PC-9 (cell line): ENCODE results near the gene ABTB2. TPM values are rescaled to one million over a fixed set of nuclear protein-coding genes. Genes with fewer than 3 reads are reported as not detected.

Experiments used
- BruUV-seq: library from RNA; stranded (reverse); fragments of 400-500 nt; replicated peaks from 2 replicates; lab custom pipeline; 2021; lab: Mats Ljungman, UMichigan
- CTCF ChIA-PET: fragments of 300-600 bp; sonication (Branson Sonifier 250); formaldehyde crosslinking; loops from one replicate; lab custom pipeline; 2022; ENCODE audit warnings: antibody characterized with exemption; lab: Charles Lee
- POLR2A ChIA-PET: fragments of 300-600 bp; sonication (Branson Sonifier 250); formaldehyde crosslinking; loops from one replicate; lab custom pipeline; 2022; ENCODE audit warnings: antibody characterized with exemption; ENCODE audit not compliant: unreplicated experiment; lab: Charles Lee
- DNase-seq, 2 experiments: peaks; one replicate each; pipeline versions ENCODE4 v3.0.0 to v3.0.0-alpha.2; 2015 to 2022; ENCODE audit warnings: mixed read lengths in 1 of 2
- H2AFZ ChIP-seq: fragments of 200-600 bp; sonication (generic); 2 replicates; pipeline ENCODE4 v1.8.1; 2017; ENCODE audit warnings: antibody characterized with exemption
- H3F3A ChIP-seq: fragments of 200-600 bp; sonication (generic); 2 replicates; pipeline ENCODE4 v1.8.1; 2017; ENCODE audit warnings: antibody characterized with exemption, mild to moderate bottlenecking, low read depth; ENCODE audit not compliant: insufficient read depth
- H3K27ac ChIP-seq: fragments of 200-600 bp; sonication (generic); 2 replicates; pipeline ENCODE4 v1.6.1; 2016; ENCODE audit warnings: mixed run types
- H3K27me3 ChIP-seq: fragments of 200-600 bp; sonication (generic); 2 replicates; pipeline ENCODE4 v1.6.1; 2016; ENCODE audit warnings: low read depth, mixed run types; ENCODE audit not compliant: insufficient read depth
- H3K36me3 ChIP-seq: fragments of 200-600 bp; sonication (generic); 2 replicates; pipeline ENCODE4 v1.6.1; 2016; ENCODE audit warnings: low read depth, mixed run types
- H3K4me1 ChIP-seq: fragments of 200-600 bp; sonication (generic); replicated peaks from 2 replicates; pipeline ENCODE4 v1.6.1; 2016; ENCODE audit warnings: mixed run types; ENCODE audit not compliant: insufficient read depth
- H3K4me2 ChIP-seq: fragments of 200-600 bp; sonication (generic); 2 replicates; pipeline ENCODE4 v1.6.1; 2017; ENCODE audit warnings: mixed run types
- H3K4me3 ChIP-seq: fragments of 200-600 bp; sonication (generic); 2 replicates; pipeline ENCODE4 v1.6.1; 2016; ENCODE audit warnings: mixed run types
- H3K79me2 ChIP-seq: fragments of 200-600 bp; sonication (generic); 2 replicates; pipeline ENCODE4 v1.6.1; 2017; ENCODE audit warnings: low read depth, mixed run types
- H3K9me2 ChIP-seq: fragments of 200-600 bp; sonication (generic); 2 replicates; pipeline ENCODE4 v1.8.1; 2017; ENCODE audit warnings: mild to moderate bottlenecking; ENCODE audit not compliant: insufficient read depth
- H3K9me3 ChIP-seq: fragments of 200-600 bp; sonication (generic); 2 replicates; pipeline ENCODE4 v1.8.1; 2016; ENCODE audit warnings: low read depth; ENCODE audit not compliant: insufficient read depth
- H4K20me1 ChIP-seq: fragments of 200-600 bp; sonication (generic); 2 replicates; pipeline ENCODE4 v1.8.1; 2017; ENCODE audit not compliant: insufficient read depth
- EZH2 ChIP-seq: fragments of 200-600 bp; sonication (generic); IDR thresholded peaks from 2 replicates; pipeline ENCODE4 v1.8.0; 2017; ENCODE audit warnings: antibody characterized with exemption, low read depth
- intact Hi-C: fragments of 100-400 bp; cut with micrococcal nuclease; formaldehyde crosslinking; loops from one replicate; pipeline ENCODE4 v1.10.0; 2022; ENCODE audit not compliant: unreplicated experiment
- total RNA-seq: library from RNA; stranded (reverse); gene quantifications from 2 replicates; pipeline ENCODE4 v1.2.3, GENCODE V29; 2021
- TF ChIP-seq, protein P1 (sequence below): fragments of 200-600 bp; sonication (generic); conservative IDR thresholded peaks from 2 replicates; pipeline ENCODE4 v1.6.1; 2017; ENCODE audit warnings: mixed run types, antibody characterized with exemption, mild to moderate bottlenecking, moderate library complexity

ABTB2 gene
- total RNA-seq, 1 experiment from 2014 or later, result 12.9 TPM

GRCh38 chr11:34261820-34262219 lies 96.0 kb downstream of the ABTB2 start:
- Histone ChIP-seq H3K4me3 (no peak overlapping the region), H3K36me3 (no peaks in the 10 kb centered on the region), H2AFZ (no peak overlapping the region), H3K27me3 (no peaks in the 10 kb centered on the region), H3K79me2 (peaks cover 86% of the 10 kb centered on the region), H3K27ac (no peak overlapping the region), H3K9me3 (no peaks in the 10 kb centered on the region), H4K20me1 (no peaks in the 10 kb centered on the region), H3F3A (peaks cover 30% of the 10 kb centered on the region), H3K4me1 (peaks cover 55% of the 10 kb centered on the region), H3K9me2 (no peaks in the 10 kb centered on the region), H3K4me2 (no peak overlapping the region)
- BruUV-seq, result no TSS peak
- POLR2A ChIA-PET, result no interaction called here
- no peak for DNase-seq
- TF ChIP-seq, protein P1, sequence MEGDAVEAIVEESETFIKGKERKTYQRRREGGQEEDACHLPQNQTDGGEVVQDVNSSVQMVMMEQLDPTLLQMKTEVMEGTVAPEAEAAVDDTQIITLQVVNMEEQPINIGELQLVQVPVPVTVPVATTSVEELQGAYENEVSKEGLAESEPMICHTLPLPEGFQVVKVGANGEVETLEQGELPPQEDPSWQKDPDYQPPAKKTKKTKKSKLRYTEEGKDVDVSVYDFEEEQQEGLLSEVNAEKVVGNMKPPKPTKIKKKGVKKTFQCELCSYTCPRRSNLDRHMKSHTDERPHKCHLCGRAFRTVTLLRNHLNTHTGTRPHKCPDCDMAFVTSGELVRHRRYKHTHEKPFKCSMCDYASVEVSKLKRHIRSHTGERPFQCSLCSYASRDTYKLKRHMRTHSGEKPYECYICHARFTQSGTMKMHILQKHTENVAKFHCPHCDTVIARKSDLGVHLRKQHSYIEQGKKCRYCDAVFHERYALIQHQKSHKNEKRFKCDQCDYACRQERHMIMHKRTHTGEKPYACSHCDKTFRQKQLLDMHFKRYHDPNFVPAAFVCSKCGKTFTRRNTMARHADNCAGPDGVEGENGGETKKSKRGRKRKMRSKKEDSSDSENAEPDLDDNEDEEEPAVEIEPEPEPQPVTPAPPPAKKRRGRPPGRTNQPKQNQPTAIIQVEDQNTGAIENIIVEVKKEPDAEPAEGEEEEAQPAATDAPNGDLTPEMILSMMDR, result no peak
- TF ChIP-seq EZH2, result no peak
- CTCF ChIA-PET, result interaction anchor here (0.6 to 2.4 kb wide), 3 partner anchors 36 to 96 kb away, joined by 3 to 11 read pairs (median 6); partner anchors contain the start of gene ABTB2
- intact Hi-C loops, result loop anchor here (5.0 kb wide), 1 partner anchor 55 kb away; no protein-coding TSS in a partner anchor

DNA sequence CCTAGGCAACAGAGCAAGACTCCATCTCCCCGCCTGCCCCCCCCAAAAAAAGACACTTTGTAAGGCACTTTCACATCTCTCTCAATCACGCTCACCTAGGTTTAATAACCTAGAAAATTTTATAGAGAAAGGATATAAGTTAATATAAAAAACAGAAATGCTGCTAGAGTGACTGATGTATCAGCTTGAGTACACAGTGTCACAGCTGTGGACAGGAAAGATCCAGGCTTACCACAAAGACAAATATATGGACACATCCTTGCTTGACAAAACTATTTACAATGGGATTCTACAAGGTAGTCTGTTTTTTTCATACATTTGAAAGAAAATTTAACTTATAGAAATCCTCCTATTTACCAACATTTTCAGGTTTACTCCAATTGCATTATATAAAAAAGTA lies 96.7 kb downstream of the ABTB2 start:
- no peaks in the 10 kb centered on the region for H3K9me2 ChIP-seq
- H3K36me3 ChIP-seq, result no peaks in the 10 kb centered on the region
- H3K27ac ChIP-seq, result no peak overlapping the region
- no peak overlapping the region for H3K4me3 ChIP-seq
- no peak overlapping the region for H3K4me2 ChIP-seq
- TF ChIP-seq, protein P1, result no peak
- no peak for TF ChIP-seq EZH2
- DNase-seq, result no peak
- H3K27me3 ChIP-seq, result no peaks in the 10 kb centered on the region
- H3K9me3 ChIP-seq, result no peaks in the 10 kb centered on the region
- H2AFZ ChIP-seq, result no peak overlapping the region
- H3K4me1 ChIP-seq, result peaks cover 48% of the 10 kb centered on the region
- BruUV-seq, result no TSS peak
- peaks cover 25% of the 10 kb centered on the region for H3F3A ChIP-seq
- intact Hi-C loops, result loop anchor here (5.0 kb wide), 1 partner anchor 54 kb away; no protein-coding TSS in a partner anchor
- ChIA-PET POLR2A (no interaction called here), CTCF (no interaction called here)
- peaks cover 90% of the 10 kb centered on the region for H3K79me2 ChIP-seq
- H4K20me1 ChIP-seq, result no peaks in the 10 kb centered on the region

DNA sequence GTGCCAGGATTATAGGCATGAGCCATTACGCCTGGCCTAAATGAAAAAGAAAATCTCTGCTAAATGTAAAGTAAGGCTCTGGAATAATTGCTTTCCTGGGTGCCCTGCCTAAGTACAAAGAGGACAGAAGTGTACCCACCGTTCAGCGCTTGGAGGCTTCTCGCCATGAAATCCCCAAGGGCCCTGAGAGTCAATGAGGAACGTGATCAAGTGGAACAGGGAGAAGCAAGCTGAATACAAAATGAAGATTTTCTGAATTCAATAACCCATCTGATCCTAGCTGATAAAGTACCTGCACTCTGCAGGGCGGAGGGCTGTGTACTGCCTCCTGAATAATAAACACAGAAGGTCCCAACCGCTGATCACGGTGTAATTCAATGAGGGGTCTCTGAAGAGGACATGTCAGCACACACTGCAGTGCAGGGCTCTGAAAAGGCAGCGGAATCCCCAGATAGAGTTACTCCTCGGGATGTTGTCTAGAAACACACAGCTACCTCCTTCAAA lies 97.7 kb downstream of the ABTB2 start:
- BruUV-seq, result no TSS peak
- peaks cover 47% of the 10 kb centered on the region for H3K4me1 ChIP-seq
- TF ChIP-seq, protein P1, result no peak
- no peak for TF ChIP-seq EZH2
- no peaks in the 10 kb centered on the region for H3K9me2 ChIP-seq
- no peaks in the 10 kb centered on the region for H3K36me3 ChIP-seq
- ChIA-PET POLR2A (no interaction called here), CTCF (no interaction called here)
- no peak overlapping the region for H3K4me2 ChIP-seq
- no peaks in the 10 kb centered on the region for H4K20me1 ChIP-seq
- no peak for DNase-seq
- peaks cover 22% of the 10 kb centered on the region for H3F3A ChIP-seq
- H3K4me3 ChIP-seq, result no peak overlapping the region
- no peak overlapping the region for H3K27ac ChIP-seq
- no peak overlapping the region for H2AFZ ChIP-seq
- H3K79me2 ChIP-seq, result peaks cover 91% of the 10 kb centered on the region
- H3K9me3 ChIP-seq, result no peaks in the 10 kb centered on the region
- no peaks in the 10 kb centered on the region for H3K27me3 ChIP-seq
- intact Hi-C loops, result loop anchor here (5.0 kb wide), 1 partner anchor 53 kb away; no protein-coding TSS in a partner anchor
